Type B pancreatic cell (in vitro differentiated cells): ENCODE results near the gene ARHGAP15. TPM values are rescaled to one million over a fixed set of nuclear protein-coding genes. Genes with fewer than 3 reads are reported as not detected.
A peak's percentile ranks its signal among the peaks of the same experiment; 100 is the strongest.

Source experiments
- DNase-seq: peaks from one replicate; pipeline ENCODE4 v3.0.0; 2021; ENCODE audit warnings: mixed read lengths; ENCODE audit not compliant: unreplicated experiment; ENCODE audit errors: extremely low spot score
- H3K27ac Mint-ChIP-seq: 2 replicates; pipeline ENCODE4 v1.8.0; 2021; ENCODE audit warnings: mild to moderate bottlenecking, mixed read lengths
- H3K27me3 Mint-ChIP-seq: 2 replicates; pipeline ENCODE4 v1.8.0; 2021; ENCODE audit warnings: mixed read lengths
- H3K36me3 Mint-ChIP-seq: 2 replicates; pipeline ENCODE4 v1.8.0; 2021; ENCODE audit warnings: mixed read lengths
- H3K4me1 Mint-ChIP-seq: one replicate; pipeline ENCODE4 v1.8.0; 2021; ENCODE audit warnings: mixed read lengths; ENCODE audit not compliant: unreplicated experiment
- H3K4me3 Mint-ChIP-seq: 2 replicates; pipeline ENCODE4 v1.8.0; 2021; ENCODE audit warnings: mild to moderate bottlenecking, mixed read lengths
- H3K9me3 Mint-ChIP-seq: 2 replicates; pipeline ENCODE4 v1.8.0; 2021; ENCODE audit warnings: mixed read lengths
- total RNA-seq: library from RNA; stranded (reverse); gene quantifications from 2 replicates; pipeline ENCODE4 v1.2.1, GENCODE V29; 2021; ENCODE audit warnings: low replicate concordance
- TF ChIP-seq, protein P1 (sequence below): fragments of 200-600 bp; sonication (generic); conservative IDR thresholded peaks from 2 replicates; pipeline ENCODE4 v1.5.0; 2021; ENCODE audit warnings: antibody characterized with exemption, mild to moderate bottlenecking

The ARHGAP15 gene
- total RNA-seq, 1 donor from 2014 or later = not detected

DNA sequence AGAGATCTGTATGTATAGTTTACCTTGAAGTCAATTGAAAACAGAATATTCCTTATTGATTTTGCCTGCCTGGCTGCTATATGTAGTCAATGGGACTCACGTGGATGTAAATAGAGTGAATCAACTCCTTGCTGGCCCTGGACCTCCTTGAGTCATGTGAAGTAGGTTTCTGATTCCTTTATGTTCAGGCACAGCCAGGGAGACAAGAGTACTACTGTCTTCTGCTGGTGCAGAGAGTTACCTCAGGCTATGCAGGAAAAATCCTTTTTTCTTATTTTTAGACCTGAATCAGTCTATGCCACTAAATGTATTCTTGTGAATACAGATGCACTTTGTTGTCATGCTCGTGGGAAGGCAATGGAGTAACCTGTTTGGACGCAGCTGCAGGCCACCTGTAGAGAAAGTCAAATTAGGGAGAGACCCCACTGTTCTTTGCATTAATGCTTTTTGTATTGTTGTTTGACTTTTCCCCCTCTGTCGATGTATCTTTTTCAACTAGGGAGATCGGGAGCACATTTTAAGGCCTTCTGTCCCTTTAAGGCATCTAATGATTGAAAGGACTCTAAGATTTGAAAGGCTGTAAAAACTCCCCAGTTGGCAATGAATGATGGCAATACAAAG lies 473.9 kb downstream of the ARHGAP15 start:
- Mint-ChIP-seq H3K27me3 (peaks cover 19% of the 10 kb centered on the region), H3K4me1 (peaks cover 35% of the 10 kb centered on the region), H3K9me3 (no peaks in the 10 kb centered on the region), H3K36me3 (no peaks in the 10 kb centered on the region), H3K4me3 (no peak overlapping the region), H3K27ac (no peak overlapping the region)
- DNase-seq = no peak
- TF ChIP-seq, protein P1, sequence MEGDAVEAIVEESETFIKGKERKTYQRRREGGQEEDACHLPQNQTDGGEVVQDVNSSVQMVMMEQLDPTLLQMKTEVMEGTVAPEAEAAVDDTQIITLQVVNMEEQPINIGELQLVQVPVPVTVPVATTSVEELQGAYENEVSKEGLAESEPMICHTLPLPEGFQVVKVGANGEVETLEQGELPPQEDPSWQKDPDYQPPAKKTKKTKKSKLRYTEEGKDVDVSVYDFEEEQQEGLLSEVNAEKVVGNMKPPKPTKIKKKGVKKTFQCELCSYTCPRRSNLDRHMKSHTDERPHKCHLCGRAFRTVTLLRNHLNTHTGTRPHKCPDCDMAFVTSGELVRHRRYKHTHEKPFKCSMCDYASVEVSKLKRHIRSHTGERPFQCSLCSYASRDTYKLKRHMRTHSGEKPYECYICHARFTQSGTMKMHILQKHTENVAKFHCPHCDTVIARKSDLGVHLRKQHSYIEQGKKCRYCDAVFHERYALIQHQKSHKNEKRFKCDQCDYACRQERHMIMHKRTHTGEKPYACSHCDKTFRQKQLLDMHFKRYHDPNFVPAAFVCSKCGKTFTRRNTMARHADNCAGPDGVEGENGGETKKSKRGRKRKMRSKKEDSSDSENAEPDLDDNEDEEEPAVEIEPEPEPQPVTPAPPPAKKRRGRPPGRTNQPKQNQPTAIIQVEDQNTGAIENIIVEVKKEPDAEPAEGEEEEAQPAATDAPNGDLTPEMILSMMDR = no peak

DNA sequence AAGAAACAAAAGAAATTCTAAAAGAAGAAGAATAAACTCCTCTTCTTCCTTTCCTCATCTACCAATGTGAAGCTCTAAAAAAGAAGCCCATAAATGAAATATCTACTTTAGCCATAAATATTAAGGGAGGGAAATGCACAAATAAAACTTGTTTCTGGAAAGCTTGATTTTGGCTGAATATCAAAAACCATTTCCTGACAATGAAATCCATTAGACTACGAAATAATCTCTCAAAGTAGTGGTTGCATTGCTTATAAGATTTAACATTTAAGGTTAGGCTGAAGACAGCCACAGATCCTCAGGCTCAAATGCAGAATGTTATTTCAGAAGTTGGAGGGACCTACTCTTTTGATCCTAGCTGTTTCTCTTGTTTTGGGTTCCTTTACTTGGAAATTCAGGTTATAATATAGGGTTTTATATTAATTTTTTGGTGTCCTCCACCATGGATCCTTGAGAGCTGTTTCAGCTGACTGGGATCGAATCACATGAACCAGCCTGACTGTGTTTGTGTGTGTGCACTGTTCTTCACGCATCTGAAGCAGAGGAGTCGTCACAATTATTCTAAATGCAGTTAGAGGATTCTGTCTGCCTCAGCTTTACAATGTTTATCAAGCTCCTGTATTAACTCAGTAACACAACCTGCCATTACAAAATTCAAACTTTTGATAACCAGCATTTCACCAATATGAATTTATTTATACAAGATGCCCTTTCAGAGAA lies 474.8 kb downstream of the ARHGAP15 start:
- H3K4me1 Mint-ChIP-seq = peaks cover 37% of the 10 kb centered on the region
- no peak overlapping the region for H3K27ac Mint-ChIP-seq
- no peak overlapping the region for H3K4me3 Mint-ChIP-seq
- H3K9me3 Mint-ChIP-seq = no peaks in the 10 kb centered on the region
- H3K36me3 Mint-ChIP-seq = no peaks in the 10 kb centered on the region
- peaks cover 19% of the 10 kb centered on the region for H3K27me3 Mint-ChIP-seq
- TF ChIP-seq, protein P1 = no peak
- no peak for DNase-seq

DNA sequence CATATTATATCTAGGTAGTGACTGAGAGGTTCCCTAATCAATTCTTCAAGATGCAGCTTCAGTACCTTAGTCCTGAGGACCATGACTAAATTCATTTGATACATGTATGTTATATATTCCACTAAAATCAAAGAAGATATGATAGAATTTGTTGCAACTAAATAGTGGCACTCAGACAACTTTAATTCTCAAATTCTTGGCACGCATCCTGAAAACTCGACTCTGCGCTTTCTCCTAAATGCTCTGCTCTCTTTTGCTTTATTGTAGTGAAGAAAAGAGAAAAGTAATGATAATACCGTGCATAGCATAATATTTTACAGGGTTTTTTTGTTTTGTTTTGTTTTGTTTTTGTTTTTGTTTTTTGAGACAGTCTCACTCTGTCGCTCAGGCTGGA lies 475.3 kb downstream of the ARHGAP15 start:
- Mint-ChIP-seq H3K4me3 (no peak overlapping the region), H3K27ac (no peak overlapping the region), H3K36me3 (no peaks in the 10 kb centered on the region), H3K27me3 (peaks cover 19% of the 10 kb centered on the region), H3K4me1 (peaks cover 37% of the 10 kb centered on the region), H3K9me3 (no peaks in the 10 kb centered on the region)
- DNase-seq = no peak
- TF ChIP-seq, protein P1 = no peak

DNA sequence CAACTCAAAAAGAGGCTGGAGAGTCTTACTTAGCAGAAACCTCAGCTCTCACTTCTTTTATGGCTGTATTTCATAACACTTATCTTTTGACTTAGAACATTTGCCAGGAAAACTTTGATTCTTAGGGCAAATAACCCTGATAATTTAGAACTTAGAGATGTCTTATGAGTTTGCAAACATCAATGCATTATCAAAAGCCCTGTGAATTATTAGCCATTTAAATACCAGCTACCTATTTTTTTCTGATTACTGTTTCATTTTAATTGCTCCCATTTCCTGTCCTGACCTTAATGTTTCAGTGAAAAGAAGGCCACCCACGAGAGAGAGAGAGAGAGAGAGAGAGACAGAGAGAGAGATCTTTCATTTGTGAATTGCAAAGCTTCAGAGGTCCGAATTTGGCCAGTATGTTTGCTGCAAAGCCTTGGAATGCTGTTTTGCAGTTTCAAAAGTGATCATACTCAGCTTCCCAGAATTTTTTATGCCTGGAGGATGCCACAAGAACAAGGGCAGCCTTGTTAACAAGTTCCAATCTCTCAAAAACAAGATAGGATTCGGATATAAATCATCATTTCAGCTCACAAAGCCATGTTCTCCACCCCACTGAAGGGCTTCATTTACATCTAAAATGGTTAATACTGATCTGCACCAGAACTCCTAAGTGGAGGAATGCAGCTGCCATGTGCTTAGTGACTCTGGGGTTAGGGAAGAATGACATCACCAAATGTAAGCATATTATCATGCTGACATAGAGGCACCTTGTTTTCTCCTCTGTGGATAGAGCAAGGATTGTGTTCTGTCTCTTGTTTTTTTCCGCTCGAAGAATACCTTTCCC lies 478.2 kb downstream of the ARHGAP15 start:
- H3K4me1 Mint-ChIP-seq = peaks cover 31% of the 10 kb centered on the region
- peak overlapping the region; percentile 21 for H3K4me3 Mint-ChIP-seq

DNA sequence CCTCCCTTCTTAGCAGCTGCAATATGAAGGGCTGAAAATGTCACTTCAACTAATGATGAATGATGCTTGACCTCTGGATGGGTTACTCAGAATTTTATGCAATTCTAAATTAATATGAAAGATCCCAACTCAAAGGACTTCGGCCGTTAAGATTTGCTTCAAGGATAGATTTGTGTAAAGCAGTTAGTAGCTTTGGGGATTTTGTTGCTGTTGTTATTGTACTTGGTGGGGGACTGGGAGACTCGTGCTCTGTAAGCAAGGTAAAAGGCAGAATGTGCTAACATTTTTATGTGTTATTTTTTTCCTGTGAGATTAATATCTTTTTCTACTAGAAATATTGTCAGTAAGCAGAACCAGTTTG lies 478.8 kb downstream of the ARHGAP15 start:
- DNase-seq = no peak
- peaks cover 18% of the 10 kb centered on the region for H3K27me3 Mint-ChIP-seq
- H3K4me3 Mint-ChIP-seq = peak overlapping the region; percentile 21
- H3K9me3 Mint-ChIP-seq = no peaks in the 10 kb centered on the region
- no peaks in the 10 kb centered on the region for H3K36me3 Mint-ChIP-seq
- TF ChIP-seq, protein P1 = no peak
- H3K4me1 Mint-ChIP-seq = peaks cover 27% of the 10 kb centered on the region
- H3K27ac Mint-ChIP-seq = peak overlapping the region; percentile 28

More for the DNA sequence above, 478.2 kb downstream of the ARHGAP15 start:
- Mint-ChIP-seq H3K27ac (peak overlapping the region; percentile 41), H3K9me3 (no peaks in the 10 kb centered on the region), H3K36me3 (no peaks in the 10 kb centered on the region), H3K27me3 (peaks cover 18% of the 10 kb centered on the region)
- no peak for DNase-seq
- TF ChIP-seq, protein P1 = no peak
